Neural progenitor cell (in vitro differentiated cells): ENCODE measurements around the gene KCNK5.

Source experiments
- EZH2 ChIP-seq: fragments of 200-600 bp; sonication (generic); IDR thresholded peaks from 2 replicates; pipeline ENCODE4 v1.6.1; 2017; ENCODE audit warnings: antibody characterized with exemption, mild to moderate bottlenecking, moderate library complexity
- EZH2phosphoT487 ChIP-seq: fragments of 200-600 bp; sonication (generic); IDR thresholded peaks from 2 replicates; pipeline ENCODE4 v1.6.1; 2017; ENCODE audit warnings: antibody characterized with exemption
- TF ChIP-seq, protein P1 (sequence below): fragments of 200-600 bp; sonication (generic); IDR thresholded peaks from 2 replicates; pipeline ENCODE4 v1.5.1; 2017; ENCODE audit warnings: antibody characterized with exemption, mild to moderate bottlenecking

DNA sequence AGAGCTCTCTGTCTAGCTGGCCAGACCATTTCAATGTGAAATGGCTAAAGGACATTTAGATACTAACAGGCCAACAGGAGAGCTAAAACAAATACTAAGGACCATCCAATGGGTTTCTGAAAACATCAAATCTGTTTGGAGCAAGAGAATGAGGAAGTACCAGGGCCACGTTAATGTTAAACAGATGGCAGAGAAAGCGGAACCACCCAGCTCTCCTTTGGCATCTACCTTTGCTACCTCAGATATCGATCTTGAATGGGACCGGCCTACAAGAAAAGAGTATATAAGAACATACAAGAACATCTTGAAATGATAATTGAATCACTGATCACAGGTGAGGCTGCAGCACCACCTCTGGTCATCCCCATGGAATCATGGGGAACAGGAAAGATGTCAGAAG lies 31.8 kb downstream of the KCNK5 start:
- TF ChIP-seq, protein P1, sequence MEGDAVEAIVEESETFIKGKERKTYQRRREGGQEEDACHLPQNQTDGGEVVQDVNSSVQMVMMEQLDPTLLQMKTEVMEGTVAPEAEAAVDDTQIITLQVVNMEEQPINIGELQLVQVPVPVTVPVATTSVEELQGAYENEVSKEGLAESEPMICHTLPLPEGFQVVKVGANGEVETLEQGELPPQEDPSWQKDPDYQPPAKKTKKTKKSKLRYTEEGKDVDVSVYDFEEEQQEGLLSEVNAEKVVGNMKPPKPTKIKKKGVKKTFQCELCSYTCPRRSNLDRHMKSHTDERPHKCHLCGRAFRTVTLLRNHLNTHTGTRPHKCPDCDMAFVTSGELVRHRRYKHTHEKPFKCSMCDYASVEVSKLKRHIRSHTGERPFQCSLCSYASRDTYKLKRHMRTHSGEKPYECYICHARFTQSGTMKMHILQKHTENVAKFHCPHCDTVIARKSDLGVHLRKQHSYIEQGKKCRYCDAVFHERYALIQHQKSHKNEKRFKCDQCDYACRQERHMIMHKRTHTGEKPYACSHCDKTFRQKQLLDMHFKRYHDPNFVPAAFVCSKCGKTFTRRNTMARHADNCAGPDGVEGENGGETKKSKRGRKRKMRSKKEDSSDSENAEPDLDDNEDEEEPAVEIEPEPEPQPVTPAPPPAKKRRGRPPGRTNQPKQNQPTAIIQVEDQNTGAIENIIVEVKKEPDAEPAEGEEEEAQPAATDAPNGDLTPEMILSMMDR: no peak
- TF ChIP-seq EZH2: no peak
- no peak for TF ChIP-seq EZH2phosphoT487
